Thymus (tissue), 11 donors: ENCODE measurements around the gene MRPL54. TPM values are rescaled to one million over a fixed set of nuclear protein-coding genes. Genes with fewer than 3 reads are reported as not detected.

ENCODE experiments used
- DNase-seq, 9 donors: peaks; one replicate each; pipeline ENCODE4 v3.0.0-alpha.2; 2013; ENCODE audit warnings: low spot score in 9 of 9, low read depth in 6 of 9, missing footprints in 1 of 9
- H3K27ac ChIP-seq, 2 donors: one replicate each; pipeline ENCODE4 v1.5.1; 2013; ENCODE audit warnings: control low read depth in 1 of 2, low read depth in 1 of 2, low read length in 1 of 2, mild to moderate bottlenecking in 1 of 2, moderate library complexity in 1 of 2
- H3K27me3 ChIP-seq, 2 donors: one replicate each; pipeline ENCODE4 v1.5.1; 2013; ENCODE audit warnings: low read length in 1 of 2; ENCODE audit not compliant: control insufficient read depth in 2 of 2, insufficient read depth in 1 of 2
- H3K36me3 ChIP-seq, 2 donors: one replicate each; pipeline ENCODE4 v1.5.1; 2013; ENCODE audit warnings: low read length in 1 of 2, mild to moderate bottlenecking in 1 of 2, moderate library complexity in 1 of 2; ENCODE audit not compliant: control insufficient read depth in 2 of 2, insufficient read depth in 2 of 2
- H3K4me1 ChIP-seq, 2 donors: one replicate each; pipeline ENCODE4 v1.5.1; 2013; ENCODE audit warnings: low read length in 2 of 2; ENCODE audit not compliant: control insufficient read depth in 2 of 2, insufficient read depth in 2 of 2
- H3K4me3 ChIP-seq, 2 donors: one replicate each; pipeline ENCODE4 v1.5.1; 2013; ENCODE audit warnings: low read length in 2 of 2, control low read depth in 1 of 2, mild to moderate bottlenecking in 1 of 2
- H3K9me3 ChIP-seq, 2 donors: one replicate each; pipeline ENCODE4 v1.5.1; 2013; ENCODE audit warnings: low read length in 1 of 2, mild to moderate bottlenecking in 1 of 2; ENCODE audit not compliant: control insufficient read depth in 2 of 2, insufficient read depth in 1 of 2
- WGBS: extraction: QIAGEN DNeasy Blood & Tissue Kit; methylation state at CpG from one replicate; pipeline ENCODE4 v1.1.7; 2013; 5-methylcytosine and 5-hydroxymethylcytosine counted together
- polyA plus RNA-seq: library from polyadenylated mRNA; stranded (reverse); fragments of 200-250 nt; gene quantifications from one replicate; pipeline ENCODE4 v1.2.3, GENCODE V29; 2013
- total RNA-seq: library from RNA; stranded (reverse); fragments of 120-200 nt; gene quantifications from one replicate; pipeline ENCODE4 v1.2.4, GENCODE V29; 2013
- donor health status: healthy.

Gene MRPL54
- total and polyA plus RNA-seq, 2 donors, result 95.9 to 138 TPM

DNA sequence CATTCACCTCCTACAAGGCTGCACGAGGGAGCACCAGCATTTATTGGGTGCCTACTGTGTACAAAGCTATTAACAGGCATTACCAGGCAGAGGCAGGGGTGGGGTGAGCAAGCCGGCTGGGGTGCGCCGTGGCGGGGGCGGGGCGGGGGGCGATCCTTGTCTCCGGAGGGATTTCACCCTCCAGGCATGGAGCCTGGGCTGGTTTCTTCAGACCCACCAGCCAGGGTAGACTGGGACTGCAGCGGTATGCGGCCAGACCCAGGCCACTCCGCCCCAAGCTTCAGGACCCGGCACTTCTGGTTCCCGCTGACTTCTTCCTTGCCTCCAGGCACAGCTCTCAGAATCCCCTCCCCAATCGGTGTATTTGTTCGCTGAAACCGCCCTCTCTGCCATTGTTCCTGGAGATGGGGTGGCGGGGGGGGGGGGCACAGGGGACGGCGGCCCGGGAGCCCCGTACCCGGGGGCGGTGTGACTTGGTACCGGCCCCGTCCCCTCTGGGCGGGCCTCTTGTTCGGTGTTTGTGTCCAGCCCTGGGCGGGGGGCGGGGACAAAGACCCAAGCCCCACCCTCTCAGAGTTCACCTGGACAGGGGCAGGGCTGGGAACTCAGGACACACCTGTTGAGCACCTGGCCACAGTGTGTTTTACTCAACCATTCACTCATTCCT, 39.9 kb upstream of the MRPL54 start:
- WGBS, result 11% methylated on average over 30 of the region's 30 CpGs
- no peak overlapping the region for H3K27ac ChIP-seq
- peaks cover 36 to 75% of the 10 kb centered on the region in 2 donors for H3K27me3 ChIP-seq
- no peak for DNase-seq
- H3K4me1 ChIP-seq, result peaks cover 0 to 10% of the 10 kb centered on the region in 2 donors
- H3K36me3 ChIP-seq, result no peaks in the 10 kb centered on the region
- no peak overlapping the region for H3K4me3 ChIP-seq
- H3K9me3 ChIP-seq, result peaks cover 4 to 20% of the 10 kb centered on the region in 2 donors

DNA sequence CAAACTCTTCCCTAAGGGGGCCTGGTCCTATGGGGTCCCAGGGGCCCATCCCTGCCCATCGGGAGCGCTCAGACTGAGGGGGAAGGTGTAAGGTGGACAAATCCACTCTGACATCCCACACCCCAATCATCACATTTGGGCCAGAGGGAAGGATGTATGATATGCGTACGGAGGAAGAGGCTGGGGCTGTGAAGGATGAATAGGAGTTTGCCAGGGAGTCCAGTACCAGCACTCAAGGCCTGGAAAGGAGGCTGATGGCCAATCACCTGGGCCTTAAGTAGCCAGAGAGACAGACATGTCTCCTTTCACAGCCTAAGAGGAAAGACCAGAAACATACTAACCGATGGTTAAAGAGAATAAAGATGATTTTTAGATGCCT, 39.4 kb upstream of the MRPL54 start:
- Histone ChIP-seq H3K36me3 (no peaks in the 10 kb centered on the region), H3K27ac (no peak overlapping the region), H3K9me3 (peaks cover 4 to 20% of the 10 kb centered on the region in 2 donors), H3K4me1 (peaks cover 0 to 10% of the 10 kb centered on the region in 2 donors), H3K27me3 (peaks cover 36 to 75% of the 10 kb centered on the region in 2 donors), H3K4me3 (no peak overlapping the region)
- DNase-seq, result no peak
- WGBS, result 87% methylated on average over 5 of the region's 5 CpGs

DNA sequence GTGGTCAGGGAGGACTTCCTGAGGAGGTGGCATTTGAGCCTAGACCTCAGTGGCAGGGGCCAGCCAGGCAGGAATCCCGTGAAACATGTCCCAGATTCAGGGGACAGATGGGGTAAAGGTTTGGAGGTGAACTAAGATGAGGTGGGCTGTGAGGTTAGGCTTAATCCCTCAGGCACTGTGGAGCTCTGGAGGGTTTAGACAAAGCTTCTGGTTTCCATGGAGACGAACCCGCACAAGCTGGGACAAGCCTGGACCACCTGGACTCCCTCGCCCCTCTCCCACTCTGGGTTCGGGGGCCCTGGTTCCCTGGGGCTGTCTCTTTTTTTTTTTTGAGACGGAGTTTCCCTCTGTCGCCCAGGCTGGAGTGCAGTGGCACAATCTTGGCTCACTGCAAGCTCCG, 38.6 kb upstream of the MRPL54 start:
- H3K9me3 ChIP-seq, result peaks cover 4 to 20% of the 10 kb centered on the region in 2 donors
- no peaks in the 10 kb centered on the region for H3K36me3 ChIP-seq
- H3K4me3 ChIP-seq, result no peak overlapping the region
- peaks cover 0 to 10% of the 10 kb centered on the region in 2 donors for H3K4me1 ChIP-seq
- peaks cover 36 to 73% of the 10 kb centered on the region in 2 donors for H3K27me3 ChIP-seq
- no peak overlapping the region for H3K27ac ChIP-seq
- 65% methylated on average over 8 of the region's 8 CpGs for WGBS
- no peak for DNase-seq

DNA sequence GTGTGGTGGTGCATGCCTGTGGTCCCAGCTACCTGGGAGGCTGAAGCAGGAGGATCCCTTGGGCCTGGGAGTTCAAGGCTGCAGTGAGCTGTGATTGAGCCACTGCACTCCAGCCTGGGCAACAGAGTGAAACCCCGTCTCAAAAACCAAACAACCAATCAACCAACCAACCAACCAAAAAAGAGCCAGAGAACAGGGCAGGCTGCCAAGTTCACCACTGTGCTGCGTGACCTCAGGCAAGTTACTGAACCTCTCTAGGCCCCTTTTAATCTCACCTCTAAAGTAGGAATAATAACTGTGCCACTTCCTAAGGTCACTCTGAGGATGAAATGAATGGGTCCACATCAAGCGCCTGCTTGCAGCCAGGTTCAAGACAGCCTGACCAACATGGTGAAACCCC, 37.4 kb upstream of the MRPL54 start:
- peaks cover 0 to 10% of the 10 kb centered on the region in 2 donors for H3K4me1 ChIP-seq

DNA sequence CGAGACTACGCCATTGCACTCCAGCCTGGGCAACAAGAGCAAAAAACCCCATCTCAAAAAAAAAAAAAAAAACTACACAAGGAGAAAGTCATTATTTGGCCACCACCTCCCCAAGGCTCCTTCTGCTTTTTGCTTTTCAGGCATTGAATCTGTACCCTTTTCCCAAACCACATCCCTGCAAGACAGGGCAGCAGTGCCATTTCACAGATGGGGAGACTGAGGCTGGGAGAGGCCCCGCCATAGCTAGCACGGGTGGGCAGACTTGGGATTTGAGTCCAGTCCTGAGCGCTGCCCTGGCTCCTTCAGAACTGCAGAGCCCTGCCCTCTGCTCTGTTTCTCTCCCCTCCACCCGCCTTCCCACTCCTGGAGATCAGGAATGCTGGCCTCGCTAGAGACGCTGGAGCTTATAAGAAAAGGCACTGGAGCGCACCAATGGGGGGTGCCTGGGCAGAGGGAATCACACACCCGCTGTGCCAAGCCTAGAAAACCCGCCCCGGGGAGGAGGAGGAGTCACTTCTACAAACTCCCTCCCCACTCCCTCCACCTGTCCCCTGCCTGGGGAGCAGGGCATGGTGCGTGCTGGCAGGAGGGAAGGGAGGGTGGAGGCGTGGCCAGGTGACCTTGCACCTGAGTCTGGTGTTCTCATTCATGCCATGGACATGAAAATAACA, 36.7 kb upstream of the MRPL54 start:
- WGBS, result 39% methylated on average over 14 of the region's 14 CpGs
- H3K9me3 ChIP-seq, result peaks cover 4 to 20% of the 10 kb centered on the region in 2 donors
- H3K36me3 ChIP-seq, result no peaks in the 10 kb centered on the region
- no peak overlapping the region for H3K4me3 ChIP-seq
- DNase-seq, result no peak
- H3K4me1 ChIP-seq, result peaks cover 0 to 10% of the 10 kb centered on the region in 2 donors
- no peak overlapping the region for H3K27ac ChIP-seq
- peaks cover 27 to 54% of the 10 kb centered on the region in 2 donors for H3K27me3 ChIP-seq

More for the DNA sequence above, 37.4 kb upstream of the MRPL54 start:
- no peak for DNase-seq
- Histone ChIP-seq H3K4me3 (no peak overlapping the region), H3K27me3 (peaks cover 30 to 61% of the 10 kb centered on the region in 2 donors), H3K27ac (no peak overlapping the region), H3K36me3 (no peaks in the 10 kb centered on the region), H3K9me3 (peaks cover 4 to 20% of the 10 kb centered on the region in 2 donors)
- 84% methylated on average over 3 of the region's 3 CpGs for WGBS

DNA sequence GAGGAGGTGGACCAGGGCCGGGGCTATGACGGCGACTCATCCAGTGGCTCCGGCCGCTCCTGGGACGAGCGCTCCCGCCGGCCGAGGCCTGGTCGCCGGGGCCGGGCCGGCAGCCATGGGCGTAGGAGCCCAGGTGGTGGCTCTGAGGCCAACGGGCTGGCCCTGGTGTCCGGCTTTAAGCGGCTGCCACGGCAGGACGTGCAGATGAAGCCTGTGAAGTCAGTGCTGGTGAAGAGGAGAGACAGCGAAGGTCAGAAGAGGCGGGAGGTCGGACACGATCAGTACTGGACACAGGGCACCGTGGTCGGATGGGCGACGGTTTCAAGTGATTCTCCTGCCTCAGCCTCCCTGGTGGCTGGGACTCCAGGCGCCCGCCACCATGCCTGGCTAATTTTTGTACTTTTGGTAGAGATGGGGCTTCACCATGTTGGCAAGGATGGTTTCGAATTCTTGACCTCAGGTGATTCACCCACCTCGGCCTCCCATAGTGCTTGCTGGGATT, 32.0 kb upstream of the MRPL54 start:
- DNase-seq, result no peak
- Histone ChIP-seq H3K4me1 (no peaks in the 10 kb centered on the region), H3K27ac (no peak overlapping the region), H3K36me3 (no peaks in the 10 kb centered on the region), H3K27me3 (peaks cover 2 to 9% of the 10 kb centered on the region in 2 donors), H3K9me3 (peaks cover 0 to 1% of the 10 kb centered on the region in 2 donors), H3K4me3 (no peak overlapping the region)
- 97% methylated on average over 32 of the region's 32 CpGs for WGBS

DNA sequence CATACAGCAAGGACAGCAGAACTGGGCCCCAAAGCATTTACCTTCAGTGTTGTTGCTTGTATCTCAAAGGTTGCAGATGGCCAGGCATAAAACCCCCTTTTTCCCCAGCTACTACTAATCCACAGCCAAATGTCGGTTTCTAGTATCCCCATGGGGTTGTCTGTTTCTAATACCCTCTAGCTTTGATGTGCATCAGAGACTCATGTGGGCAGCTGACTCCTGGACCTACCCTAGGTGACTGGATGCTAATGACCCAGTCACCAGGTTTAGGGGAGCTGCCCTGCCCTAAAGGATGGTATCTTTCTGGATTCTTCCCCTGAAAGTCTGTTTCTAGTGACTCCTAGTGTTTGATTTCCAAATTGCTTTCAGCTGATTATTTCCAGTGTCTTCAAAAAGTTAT, 30.4 kb upstream of the MRPL54 start:
- Histone ChIP-seq H3K36me3 (no peaks in the 10 kb centered on the region), H3K27ac (no peak overlapping the region), H3K9me3 (no peaks in the 10 kb centered on the region), H3K4me3 (no peak overlapping the region), H3K27me3 (no peaks in the 10 kb centered on the region), H3K4me1 (no peaks in the 10 kb centered on the region)
- no peak for DNase-seq
- 95% methylated on average over 1 of the region's 1 CpG for WGBS

DNA sequence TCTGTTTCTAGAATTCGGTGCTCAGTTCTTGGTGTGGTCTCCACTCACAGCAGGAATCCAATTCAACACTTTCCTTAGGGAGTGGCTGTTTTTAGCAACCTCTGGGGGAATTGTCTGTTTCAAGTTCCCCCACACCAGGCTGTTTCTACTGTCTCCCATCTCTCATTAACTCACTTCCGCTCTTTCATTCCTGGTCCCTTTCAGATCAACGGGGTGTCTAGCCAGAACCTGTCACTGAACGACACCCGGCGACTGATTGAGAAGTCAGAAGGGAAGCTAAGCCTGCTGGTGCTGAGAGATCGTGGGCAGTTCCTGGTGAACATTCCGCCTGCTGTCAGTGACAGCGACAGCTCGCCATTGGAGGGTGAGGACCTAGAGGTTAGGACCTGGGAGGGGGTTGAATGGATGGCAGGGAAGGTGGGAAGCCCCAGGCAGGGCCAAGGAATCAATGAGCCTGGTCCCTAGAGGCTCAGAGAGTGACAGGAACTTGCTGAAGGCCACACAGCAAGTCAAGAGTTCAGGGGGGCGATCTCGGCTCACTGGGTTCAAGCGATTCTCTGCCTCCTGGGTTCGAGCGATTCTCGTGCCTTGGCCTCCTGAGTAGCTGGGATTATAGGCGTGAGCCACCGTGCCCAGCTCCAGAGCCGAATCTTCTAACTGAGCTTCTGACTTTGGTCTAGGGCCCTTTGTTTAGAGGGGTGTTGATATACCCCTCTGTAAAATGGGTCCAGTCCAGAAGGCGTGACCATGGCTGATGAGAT, 28.8 kb upstream of the MRPL54 start:
- no peaks in the 10 kb centered on the region for H3K27me3 ChIP-seq
- no peaks in the 10 kb centered on the region for H3K36me3 ChIP-seq
- no peak overlapping the region for H3K27ac ChIP-seq
- no peak for DNase-seq
- no peaks in the 10 kb centered on the region for H3K4me1 ChIP-seq
- H3K4me3 ChIP-seq, result no peak overlapping the region
- 86% methylated on average over 20 of the region's 20 CpGs for WGBS
- no peaks in the 10 kb centered on the region for H3K9me3 ChIP-seq

DNA sequence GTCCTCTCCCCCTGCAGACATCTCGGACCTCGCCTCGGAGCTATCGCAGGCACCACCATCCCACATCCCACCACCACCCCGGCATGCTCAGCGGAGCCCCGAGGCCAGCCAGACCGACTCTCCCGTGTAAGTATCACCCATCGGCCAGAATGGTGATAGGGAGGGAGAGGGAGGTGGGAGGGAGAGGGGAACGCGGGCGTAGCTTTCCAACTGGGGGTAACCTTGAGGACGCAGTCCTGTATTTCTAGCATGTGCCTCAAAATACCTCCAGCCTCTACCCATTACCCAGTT, 28.2 kb upstream of the MRPL54 start:
- WGBS, result 96% methylated on average over 14 of the region's 14 CpGs
- no peaks in the 10 kb centered on the region for H3K36me3 ChIP-seq
- no peaks in the 10 kb centered on the region for H3K9me3 ChIP-seq
- H3K4me1 ChIP-seq, result no peaks in the 10 kb centered on the region
- H3K27ac ChIP-seq, result no peak overlapping the region
- no peak overlapping the region for H3K4me3 ChIP-seq
- H3K27me3 ChIP-seq, result no peaks in the 10 kb centered on the region
- no peak for DNase-seq
